ENCODE results near the gene CCDC88C.

Gene CCDC88C

DNA sequence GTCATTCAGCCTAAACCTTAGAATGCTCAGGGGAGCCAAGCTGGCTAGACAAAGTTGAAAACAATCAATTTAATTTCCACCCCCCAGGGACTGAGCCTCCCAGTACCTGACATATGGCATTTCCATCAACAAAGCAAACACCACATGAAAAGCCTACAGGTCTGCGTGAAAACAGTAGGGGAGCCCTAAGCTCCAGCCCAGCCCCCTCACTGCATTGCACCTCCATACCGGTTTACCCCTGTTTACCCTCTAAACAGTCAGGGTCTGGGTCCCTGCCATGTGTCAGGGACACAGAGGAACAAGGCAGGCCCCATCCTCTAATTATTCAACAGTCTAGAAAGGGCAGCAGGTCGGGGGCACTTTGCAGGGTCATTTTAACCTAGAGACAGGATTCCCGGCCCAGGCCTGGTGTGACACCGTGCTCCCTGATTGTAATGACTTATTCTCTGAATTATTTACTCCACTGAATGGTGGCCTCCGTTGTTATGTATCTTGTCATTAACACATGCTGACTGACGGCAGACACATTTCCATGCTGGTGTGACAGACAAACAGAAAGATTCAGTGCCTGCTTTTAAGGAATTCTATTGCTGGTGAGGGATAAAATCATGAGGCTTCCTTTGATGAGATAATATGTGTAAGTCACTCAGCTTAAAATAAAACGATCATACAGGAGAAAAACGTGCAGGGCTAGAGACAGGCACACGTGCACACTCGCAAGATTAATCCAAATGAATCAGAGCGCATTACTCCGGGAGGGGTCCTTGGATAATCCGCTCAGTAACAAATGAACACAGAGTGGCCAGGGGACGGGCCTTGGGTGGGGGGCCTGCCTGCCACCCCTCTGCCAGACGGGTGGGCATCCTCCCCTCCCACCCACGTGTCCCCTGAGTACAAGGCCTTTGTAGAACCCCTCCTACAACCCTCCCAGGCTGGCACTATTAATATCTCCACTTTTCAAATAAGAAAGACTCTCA is 23.2 kb downstream of the CCDC88C start:
- peaks cover 0 to 19% of the 10 kb centered on the region in 2 donors for H3K27me3 ChIP-seq
- no peak overlapping the region for H3K27ac ChIP-seq
- no peak for DNase-seq

DNA sequence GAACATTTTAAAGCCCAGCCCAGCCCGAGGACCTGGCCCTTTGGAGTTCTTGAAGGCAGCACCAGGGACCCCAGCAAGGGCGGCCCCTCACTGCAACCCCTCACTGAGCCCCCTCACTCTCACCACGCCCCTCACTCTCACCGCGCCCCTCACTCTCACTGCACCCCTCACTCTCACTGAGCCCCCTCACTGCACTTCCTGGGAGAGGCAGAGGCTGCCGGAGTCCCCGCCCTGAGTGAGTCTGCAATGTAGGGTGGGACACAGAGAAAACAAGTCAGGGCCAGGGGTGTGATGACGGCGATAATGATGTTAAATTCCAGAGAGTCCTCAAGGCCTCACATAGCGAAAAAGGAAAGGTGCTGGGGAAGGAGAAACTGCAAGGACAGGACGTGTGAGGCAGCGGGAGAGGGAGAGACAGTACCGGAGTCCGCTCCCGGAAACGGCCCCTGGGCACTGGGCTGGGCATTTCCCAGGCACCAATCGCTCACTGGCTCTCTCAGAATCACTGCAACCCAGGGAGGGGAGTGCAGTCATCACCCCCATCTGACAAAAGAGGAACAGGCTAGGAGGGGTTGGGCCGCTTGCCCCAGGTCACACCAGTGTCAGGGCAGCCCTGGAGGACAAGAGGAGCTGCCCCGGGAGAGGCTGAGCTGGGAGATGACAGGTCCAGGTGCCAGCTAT is 24.9 kb downstream of the CCDC88C start:
- no peaks in the 10 kb centered on the region for H3K36me3 ChIP-seq
- DNase-seq: no peak
- TF ChIP-seq, protein P1, sequence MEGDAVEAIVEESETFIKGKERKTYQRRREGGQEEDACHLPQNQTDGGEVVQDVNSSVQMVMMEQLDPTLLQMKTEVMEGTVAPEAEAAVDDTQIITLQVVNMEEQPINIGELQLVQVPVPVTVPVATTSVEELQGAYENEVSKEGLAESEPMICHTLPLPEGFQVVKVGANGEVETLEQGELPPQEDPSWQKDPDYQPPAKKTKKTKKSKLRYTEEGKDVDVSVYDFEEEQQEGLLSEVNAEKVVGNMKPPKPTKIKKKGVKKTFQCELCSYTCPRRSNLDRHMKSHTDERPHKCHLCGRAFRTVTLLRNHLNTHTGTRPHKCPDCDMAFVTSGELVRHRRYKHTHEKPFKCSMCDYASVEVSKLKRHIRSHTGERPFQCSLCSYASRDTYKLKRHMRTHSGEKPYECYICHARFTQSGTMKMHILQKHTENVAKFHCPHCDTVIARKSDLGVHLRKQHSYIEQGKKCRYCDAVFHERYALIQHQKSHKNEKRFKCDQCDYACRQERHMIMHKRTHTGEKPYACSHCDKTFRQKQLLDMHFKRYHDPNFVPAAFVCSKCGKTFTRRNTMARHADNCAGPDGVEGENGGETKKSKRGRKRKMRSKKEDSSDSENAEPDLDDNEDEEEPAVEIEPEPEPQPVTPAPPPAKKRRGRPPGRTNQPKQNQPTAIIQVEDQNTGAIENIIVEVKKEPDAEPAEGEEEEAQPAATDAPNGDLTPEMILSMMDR (IDR thresholded peaks at IDR 0.05): no peak
- peaks cover 0 to 19% of the 10 kb centered on the region in 2 donors for H3K27me3 ChIP-seq
- H3K27ac ChIP-seq: no peak overlapping the region
- H3K4me3 ChIP-seq: no peak overlapping the region
- intact Hi-C loops (cut with DNase I; ENCODE audit: low total_unique reads): no loop called here
- peaks cover 0 to 10% (median 0%) of the 10 kb centered on the region in 4 donors for H3K4me1 ChIP-seq
- no peaks in the 10 kb centered on the region for H3K9me3 ChIP-seq

More for the DNA sequence above, 23.2 kb downstream of the CCDC88C start:
- Histone ChIP-seq H3K36me3 (no peaks in the 10 kb centered on the region), H3K4me3 (no peak overlapping the region), H3K9me3 (no peaks in the 10 kb centered on the region), H3K4me1 (peaks cover 0 to 8% (median 0%) of the 10 kb centered on the region in 4 donors)
- intact Hi-C loops (cut with DNase I; ENCODE audit: low total_unique reads): no loop called here
- TF ChIP-seq, protein P1 (IDR thresholded peaks at IDR 0.05): no peak

DNA sequence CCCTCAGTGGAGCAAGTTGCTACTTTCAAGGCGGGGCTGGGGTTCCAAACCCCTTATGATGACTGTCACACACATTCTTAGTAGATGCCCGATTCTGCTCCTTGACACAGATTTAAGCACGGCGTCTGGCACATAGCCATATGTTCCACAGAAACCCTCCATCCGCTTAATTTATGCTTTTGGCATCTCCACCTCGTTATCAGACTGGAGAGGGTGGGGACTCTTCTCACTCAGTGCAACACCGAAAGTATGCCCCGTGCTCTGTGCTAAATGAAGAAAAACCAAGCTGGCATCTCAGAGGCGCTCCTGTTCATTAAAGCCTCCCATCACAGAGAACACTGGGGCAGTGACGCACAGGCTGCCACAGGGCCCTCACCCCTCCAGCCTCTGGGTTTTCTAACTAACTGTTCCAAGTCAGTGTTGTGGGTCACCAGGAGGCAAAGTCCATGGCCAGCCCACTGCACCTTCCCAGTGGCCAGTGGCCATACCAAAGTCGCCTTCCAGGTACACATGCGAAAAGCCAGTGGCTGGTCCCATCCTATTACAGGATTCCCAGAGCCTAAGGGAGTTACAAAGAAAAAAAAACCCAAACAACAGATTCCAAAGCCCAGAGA is 27.3 kb downstream of the CCDC88C start:
- no peak overlapping the region for H3K4me3 ChIP-seq
- TF ChIP-seq, protein P1 (IDR thresholded peaks at IDR 0.05): no peak
- H3K4me1 ChIP-seq: peaks cover 0 to 4% (median 0%) of the 10 kb centered on the region in 4 donors
- H3K9me3 ChIP-seq: no peaks in the 10 kb centered on the region
- H3K27me3 ChIP-seq: peaks cover 0 to 12% of the 10 kb centered on the region in 2 donors
- no peak for DNase-seq
- H3K36me3 ChIP-seq: no peaks in the 10 kb centered on the region
- intact Hi-C loops (cut with DNase I; ENCODE audit: low total_unique reads): no loop called here
- H3K27ac ChIP-seq: no peak overlapping the region

DNA sequence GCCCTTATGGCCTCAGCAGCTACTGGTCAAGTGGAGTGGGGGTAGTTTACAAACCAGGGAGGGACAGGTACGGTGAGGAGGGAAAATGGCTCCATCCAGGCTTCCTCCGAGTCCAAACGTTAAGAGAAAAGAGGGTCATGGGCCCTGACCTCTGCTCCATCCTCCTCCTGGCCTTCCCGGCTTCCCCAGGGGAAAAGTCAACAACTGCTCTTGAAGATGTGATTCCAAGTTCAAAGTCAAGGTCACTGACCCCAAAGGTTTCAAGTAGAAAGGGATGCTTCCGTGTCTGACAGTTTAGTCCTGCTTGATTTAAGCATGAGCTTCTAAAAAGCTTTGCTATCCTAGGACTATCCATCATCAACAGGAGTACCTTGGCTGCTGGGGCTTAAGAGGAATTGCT is 28.5 kb downstream of the CCDC88C start:
- intact Hi-C loops (cut with DNase I; ENCODE audit: low total_unique reads): no loop called here
- Histone ChIP-seq H3K4me1 (peaks cover 0 to 4% (median 0%) of the 10 kb centered on the region in 4 donors), H3K27ac (no peak overlapping the region), H3K27me3 (peaks cover 0 to 8% of the 10 kb centered on the region in 2 donors), H3K9me3 (no peaks in the 10 kb centered on the region), H3K36me3 (no peaks in the 10 kb centered on the region), H3K4me3 (no peak overlapping the region)
- TF ChIP-seq, protein P1 (IDR thresholded peaks at IDR 0.05): no peak
- no peak for DNase-seq

DNA sequence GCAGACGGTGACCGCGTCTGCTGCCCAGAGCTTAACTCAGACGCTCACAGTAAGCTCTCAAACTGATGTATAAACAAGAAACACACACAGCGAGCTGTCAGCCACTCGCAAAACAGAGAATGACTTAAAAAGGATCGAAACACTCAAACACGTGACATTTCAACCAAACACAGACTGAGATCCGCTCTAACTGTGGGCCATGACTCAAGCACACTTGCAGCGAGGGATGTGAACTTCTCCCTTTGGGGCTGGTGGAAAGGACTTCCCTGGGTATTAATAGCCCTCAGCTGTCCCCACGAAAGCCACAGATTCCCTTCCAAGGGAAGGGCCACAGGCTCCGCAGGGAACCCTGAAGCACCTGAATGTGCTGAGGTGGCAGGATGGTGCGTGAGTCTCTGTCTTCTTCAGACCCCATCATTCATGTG is 29.1 kb downstream of the CCDC88C start:
- TF ChIP-seq, protein P1 (IDR thresholded peaks at IDR 0.05): no peak
- no peak overlapping the region for H3K4me3 ChIP-seq
- intact Hi-C loops (cut with DNase I; ENCODE audit: low total_unique reads): no loop called here
- H3K27ac ChIP-seq: no peak overlapping the region
- H3K9me3 ChIP-seq: no peaks in the 10 kb centered on the region
- no peaks in the 10 kb centered on the region for H3K36me3 ChIP-seq
- H3K27me3 ChIP-seq: peaks cover 0 to 8% of the 10 kb centered on the region in 2 donors
- peaks cover 0 to 4% (median 0%) of the 10 kb centered on the region in 4 donors for H3K4me1 ChIP-seq
- no peak for DNase-seq

All from tibial artery (tissue), 4 donors.